Eye (tissue), 1 donor: ENCODE measurements around the gene SLC16A8.

Experiments
- DNase-seq: peaks from one replicate; pipeline ENCODE4 v3.0.0-alpha.2; 2015

The SLC16A8 gene

GRCh38 chr22:38071421-38072321 is 12.3 kb downstream of the SLC16A8 start:
- no peak for DNase-seq

GRCh38 chr22:38070250-38070921 is 13.6 kb downstream of the SLC16A8 start:
- DNase-seq = no peak

DNA sequence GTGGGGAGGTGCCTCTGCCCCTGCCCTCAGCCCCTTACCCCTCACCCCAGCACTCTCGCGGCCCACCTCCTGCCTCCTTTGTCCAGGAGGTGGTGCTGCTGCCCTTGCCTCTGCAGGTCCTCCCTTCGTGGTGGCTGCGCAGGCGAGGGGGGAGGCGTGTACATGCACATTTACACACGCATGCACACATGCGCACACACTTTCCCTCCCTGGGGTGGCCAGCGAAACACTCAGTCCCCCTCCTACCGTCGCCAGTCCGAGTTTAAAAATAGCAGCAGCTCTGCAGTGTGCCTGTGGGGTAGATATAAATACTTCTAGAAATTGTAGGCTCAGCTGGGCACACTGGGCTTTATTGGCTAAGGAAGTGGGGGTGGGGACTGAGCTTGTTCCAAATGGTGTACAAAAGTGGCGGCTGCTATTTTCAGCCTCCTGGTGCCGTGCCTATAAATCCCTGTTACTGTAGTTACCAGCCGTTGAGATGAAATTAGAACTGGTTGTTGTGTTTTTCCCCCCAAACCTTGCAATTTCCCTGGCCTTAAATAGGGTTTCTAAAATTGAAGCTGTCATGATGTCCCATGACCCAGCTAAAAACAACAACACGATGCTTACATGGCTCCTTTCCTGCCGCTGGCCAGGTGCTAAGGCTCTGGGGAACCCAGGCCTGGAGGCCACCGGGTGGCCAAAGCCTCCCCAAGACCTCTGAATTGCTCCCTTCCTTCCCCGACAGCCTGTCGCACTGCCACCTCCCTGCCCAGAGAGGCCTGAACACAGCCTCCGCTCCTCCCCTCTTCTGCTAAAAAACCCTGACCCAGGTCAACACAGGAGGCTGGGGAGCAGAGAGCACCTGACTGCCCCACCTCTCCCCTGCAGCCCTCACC is 14.4 kb downstream of the SLC16A8 start:
- DNase-seq = peak; percentile 68

DNA sequence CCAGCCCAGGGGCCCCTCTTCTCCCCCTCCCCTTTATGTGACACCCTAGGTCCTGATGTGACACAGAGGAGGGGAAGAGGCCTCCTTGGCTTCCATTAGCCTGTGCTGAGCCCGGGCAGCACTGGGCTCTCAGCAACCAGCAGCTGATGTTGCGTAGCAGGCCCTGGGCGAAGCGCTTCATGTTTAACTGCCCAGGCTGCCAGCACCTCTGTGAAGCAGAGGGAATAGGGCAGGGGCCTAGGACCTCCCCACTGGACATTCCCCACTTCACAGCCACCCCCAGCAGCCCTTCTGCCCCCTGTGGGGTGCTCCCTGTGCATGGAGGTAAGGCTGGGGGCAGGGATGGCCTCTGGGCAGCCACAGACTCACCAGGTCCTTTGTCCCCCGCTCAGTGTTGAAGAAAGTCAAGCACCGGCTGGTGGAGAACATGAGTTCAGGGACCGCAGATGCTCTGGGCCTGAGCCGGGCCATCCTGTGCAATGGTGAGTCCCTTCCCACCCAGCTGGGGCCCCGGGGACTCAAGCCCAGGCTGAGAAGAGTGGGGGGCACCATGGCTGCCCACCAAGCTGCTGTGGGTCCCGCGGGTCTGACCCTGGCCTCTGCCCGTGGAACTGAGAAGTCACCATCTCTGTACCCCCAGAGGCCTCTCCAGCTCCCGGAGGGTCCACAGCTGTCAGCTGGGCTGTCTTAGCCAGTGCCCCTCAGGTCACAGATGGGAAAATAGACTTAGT is 15.2 kb downstream of the SLC16A8 start:
- no peak for DNase-seq

DNA sequence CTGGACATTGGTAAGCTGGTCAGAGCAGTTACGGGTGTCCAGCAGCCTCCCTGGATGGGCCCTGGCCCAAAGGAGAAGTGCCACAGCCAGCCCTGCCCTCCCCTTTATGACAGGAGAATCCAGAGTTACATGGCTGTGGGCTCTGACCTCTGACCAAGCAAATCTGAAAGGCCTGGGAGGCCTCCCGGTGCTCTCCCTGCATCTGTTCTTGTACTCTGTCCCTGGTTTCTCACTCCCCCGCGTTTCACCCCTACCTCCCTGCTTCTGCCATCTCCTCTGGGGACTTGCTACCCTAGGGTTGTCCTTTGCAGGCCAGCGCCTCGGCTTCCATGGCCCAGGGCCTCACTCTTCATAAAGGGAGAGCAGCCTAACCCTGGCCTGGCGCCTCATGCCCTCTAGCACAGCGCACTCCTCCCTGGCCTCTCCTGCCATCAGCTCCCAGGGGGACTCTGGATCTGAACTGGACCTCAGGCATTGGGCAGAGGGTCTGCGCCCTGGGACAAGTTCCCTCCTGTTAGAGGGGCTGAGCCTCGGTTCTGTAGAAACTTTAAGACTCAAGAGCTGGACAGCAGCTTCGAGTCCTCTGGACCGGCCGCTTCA is 16.1 kb downstream of the SLC16A8 start:
- no peak for DNase-seq

DNA sequence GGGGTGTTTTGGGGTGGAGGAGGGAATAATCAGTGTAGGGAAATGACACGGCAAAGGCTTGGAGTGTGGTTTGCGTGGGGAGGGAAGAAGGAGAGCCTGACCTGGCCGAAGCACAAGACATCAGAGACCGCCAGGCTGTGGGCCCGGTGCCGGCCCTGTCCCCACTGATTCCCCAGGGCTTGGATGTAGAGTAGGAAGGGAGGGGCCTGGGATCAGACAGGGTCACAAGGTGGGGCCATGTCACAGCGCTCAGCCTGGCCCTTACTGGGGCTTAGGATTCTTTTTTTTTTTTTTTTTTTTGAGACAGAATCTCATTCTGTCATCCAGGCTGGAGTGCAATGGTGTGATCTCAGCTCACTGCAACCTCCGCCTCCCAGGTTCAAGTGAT is 17.0 kb downstream of the SLC16A8 start:
- DNase-seq = no peak

DNA sequence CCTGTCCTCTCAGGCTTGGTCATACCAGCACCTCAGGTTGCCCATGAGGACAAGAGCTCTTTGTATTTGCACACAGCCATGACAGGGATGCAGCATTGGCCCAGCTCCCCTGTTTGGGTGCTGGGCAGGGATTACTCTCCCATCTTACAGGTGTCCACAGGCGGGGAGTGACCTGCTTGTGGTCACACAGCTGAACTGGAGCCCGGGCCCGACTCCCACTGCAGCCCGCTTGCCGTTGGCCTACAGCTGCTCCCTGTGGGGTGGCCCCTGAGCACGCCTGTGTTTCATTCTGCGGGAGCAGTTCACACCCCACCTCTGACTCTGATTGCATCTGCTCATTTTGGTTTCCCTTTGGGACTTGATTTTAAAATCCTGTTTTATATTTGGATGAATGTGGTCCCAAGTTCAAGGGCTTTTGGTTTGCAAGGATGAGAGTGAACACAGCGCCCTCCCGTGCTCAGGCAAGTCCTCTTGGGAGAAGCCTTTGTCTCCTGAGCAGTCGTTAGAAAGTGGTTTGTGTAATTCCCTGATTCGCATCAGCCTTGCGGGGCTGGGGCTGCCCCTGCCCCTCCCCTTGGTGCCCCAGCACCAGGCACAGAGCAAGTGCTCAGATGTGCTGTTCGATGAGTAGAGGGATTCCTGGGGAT is 17.5 kb downstream of the SLC16A8 start:
- DNase-seq = no peak

DNA sequence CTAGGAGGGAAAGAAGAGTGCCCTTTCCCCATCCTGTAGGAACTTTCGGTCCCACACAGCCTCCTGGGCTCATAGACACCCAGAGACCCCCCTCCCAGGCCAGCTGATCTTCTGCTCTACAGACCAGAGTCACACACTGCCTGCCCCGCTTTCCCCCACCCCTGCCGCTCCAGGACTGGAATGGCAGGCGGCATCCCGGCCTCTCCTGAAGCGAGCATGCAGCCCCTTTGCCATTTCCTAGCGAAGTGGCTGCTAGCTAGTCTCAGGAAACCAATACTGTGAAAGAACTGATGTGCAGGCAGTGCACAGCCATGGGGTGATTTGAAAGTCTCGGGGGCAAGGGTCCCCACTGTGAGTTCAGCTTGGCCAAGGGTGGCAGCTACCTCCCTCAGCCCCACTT is 18.4 kb downstream of the SLC16A8 start:
- no peak for DNase-seq

GRCh38 chr22:38062791-38063190 is 21.2 kb downstream of the SLC16A8 start:
- no peak for DNase-seq

DNA sequence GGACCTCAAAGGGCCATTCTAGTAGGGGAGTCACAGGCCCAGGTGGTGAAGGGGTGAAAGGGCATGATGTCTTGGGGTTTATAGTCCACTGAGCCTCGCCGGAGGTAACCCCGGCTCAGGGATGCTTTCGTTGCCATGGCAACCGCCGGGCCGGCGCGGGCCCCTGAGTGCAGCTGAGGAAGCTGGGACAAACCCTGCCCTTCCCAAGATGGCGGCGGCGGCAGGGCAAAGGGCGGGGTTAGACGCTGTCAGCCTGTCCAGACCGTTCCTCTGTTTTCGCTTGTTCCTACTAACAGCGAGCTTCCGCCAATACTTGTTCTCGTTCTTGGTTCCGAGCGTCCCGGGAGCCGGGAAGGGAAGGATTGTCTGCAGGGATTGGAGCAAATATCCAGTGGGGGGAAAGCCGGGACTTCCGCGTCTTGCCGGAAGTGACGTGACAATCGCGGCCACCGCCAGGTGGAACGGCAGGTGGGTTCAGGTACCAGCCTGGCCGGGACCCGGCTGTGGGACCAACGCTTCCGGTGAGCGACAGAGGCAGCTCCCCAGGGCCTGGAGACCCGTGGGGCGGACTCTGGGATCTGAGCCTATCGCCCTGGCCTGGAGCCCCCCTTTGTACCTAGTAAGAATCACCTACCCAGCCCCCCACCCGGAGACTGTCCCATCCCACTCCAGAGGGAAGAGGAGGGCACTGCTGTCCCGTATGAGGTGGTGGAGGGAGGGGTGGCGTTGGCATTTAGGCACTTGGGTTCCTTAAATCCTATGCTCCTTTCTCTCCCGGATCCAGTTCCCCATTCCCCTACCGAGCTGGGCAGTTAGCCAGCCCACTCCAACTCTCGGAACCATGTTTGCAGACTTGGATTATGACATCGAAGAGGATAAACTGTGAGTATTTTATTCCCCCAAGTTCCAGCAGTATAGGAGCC is 26.8 kb downstream of the SLC16A8 start, which contains the start of gene PICK1:
PICK1 (plus strand) TSS at position 436 of the 923 bp plus-strand sequence; CDS start at position 842, 406 bp downstream.
- DNase-seq = peak; percentile 95

DNA sequence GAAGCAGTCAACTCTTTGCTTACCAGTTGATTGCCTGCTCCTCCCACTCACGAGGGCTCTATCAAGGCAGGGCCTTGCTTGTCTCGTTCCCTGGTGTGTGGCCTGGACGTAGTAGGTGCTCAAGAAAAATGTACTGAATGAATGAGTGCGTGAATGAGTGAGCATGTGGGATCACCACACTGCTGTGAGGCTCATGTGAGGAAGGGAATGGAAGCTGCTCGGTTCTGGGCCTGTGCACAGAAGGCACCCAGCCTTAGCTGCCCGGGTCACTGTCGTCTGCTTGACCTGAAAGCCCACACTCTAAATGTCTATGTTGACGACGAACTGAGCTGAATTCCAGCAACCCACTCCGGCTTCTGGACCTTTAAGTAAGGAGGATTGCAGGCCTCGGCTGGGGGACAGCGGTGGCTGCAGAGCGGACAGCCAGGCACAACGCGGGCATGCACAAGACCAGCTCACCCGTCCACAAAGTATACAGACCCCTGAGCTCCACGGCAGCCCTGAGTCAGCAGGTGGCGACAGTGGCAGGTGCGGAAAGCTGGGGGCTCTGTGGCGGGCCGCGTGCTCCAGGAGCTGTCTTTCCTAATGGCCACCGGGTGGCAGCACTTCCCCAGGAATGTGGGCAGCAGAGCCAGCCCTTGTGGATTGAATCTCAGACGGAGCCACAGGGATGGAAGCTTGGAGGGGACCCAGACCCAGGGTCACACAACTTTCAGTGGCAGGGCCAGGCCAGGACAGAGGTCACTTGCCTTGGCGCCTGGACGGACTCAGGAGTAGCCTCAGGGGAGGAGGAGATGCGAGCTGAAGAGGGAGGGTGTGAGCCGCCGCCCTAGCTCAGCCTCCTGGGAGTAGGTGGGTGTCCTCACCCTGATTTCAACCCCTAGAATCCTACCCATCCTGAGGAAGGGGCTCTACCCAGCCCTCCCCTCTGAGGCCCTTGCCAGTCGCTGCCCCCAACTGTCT is 31.8 kb downstream of the SLC16A8 start:
- peak; percentile 94 for DNase-seq

GRCh38 chr22:38051261-38051660 is 32.7 kb downstream of the SLC16A8 start:
- no peak for DNase-seq

DNA sequence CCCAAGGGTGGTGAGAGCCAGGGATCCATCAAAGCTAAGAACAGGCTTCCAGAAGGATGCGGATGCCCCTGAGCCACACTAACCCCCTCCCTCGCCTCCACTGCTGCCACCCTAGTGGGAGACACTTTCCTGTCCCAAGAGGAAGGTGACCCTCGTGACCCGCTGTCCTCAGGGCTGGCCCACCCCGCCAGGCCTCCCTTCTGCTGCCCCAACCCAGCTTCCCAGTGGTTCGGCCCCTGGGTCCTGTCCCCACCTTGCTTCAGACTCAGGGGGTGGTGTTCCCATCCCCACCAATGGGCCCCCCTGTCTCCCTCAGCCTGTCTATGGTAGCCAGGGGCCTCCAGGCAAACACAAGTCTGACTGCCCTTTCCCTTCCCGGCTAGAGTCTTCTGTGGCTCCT is 33.3 kb downstream of the SLC16A8 start:
- no peak for DNase-seq

- DNase-seq = no peak
These were observed 34.0 kb downstream of the SLC16A8 start for GRCh38 chr22:38049812-38050619.

- DNase-seq = no peak
These were observed 37.8 kb downstream of the SLC16A8 start for GRCh38 chr22:38046070-38046748.

- DNase-seq = no peak
These were observed 40.6 kb downstream of the SLC16A8 start for GRCh38 chr22:38043151-38044039.

GRCh38 chr22:38042488-38042790 is 41.5 kb downstream of the SLC16A8 start:
- DNase-seq = no peak
